ENCODE measurements around the gene MSRB3.

DNA sequence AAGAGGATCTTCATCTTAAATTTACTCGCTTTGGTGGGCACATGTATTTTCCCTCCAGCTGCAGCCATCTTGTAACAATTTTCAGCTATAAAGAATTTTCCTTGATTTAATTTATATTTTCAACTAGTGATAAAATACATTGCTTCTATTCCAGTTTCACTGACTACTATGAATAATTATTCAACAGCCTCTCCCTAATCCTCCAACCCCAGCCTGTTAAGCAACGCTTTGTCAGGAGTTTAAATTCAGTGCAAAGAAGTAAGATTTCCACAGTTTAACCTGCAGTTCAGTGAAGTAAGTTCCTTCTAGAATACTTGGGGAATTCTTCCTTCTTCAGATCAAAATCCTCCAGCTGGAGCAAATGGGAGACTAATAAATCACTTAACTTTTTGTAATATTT is 180.2 kb downstream of the MSRB3 start:
- TF ChIP-seq POLR2A (IDR thresholded peaks at IDR 0.05; ENCODE audit: low read depth, low read length) (no peak), TAF1 (IDR thresholded peaks at IDR 0.05; ENCODE audit: borderline replicate concordance, low read depth, low read length) (no peak)

Data from GM12892 (cell line).